Uterus (tissue), 4 donors: ENCODE data around the gene ABCA1. TPM values are rescaled to one million over a fixed set of nuclear protein-coding genes. Genes with fewer than 3 reads are reported as not detected.

Experiments used
- DNase-seq, 2 donors: peaks; one replicate each; pipeline ENCODE4 v3.0.0-alpha.2; 2019 to 2020
- H3K27ac ChIP-seq, 2 donors: fragments of 200-600 bp; sonication (generic); 1 replicate in 1 of 2; 2 replicates in 1 of 2; pipeline ENCODE4 v1.5.1; 2016 to 2018
- H3K27me3 ChIP-seq, 2 donors: fragments of 200-600 bp; sonication (generic); one replicate each; pipeline ENCODE4 v1.5.1; 2018 to 2019; ENCODE audit warnings: control low read depth in 1 of 2
- H3K36me3 ChIP-seq, 2 donors: fragments of 200-600 bp; sonication (generic); one replicate each; pipeline ENCODE4 v1.5.1; 2019; ENCODE audit warnings: control low read depth in 1 of 2
- H3K4me1 ChIP-seq, 2 donors: fragments of 200-600 bp; sonication (generic); one replicate each; pipeline ENCODE4 v1.5.1; 2018 to 2019; ENCODE audit warnings: control low read depth in 1 of 2
- H3K4me3 ChIP-seq, 2 donors: fragments of 200-600 bp; sonication (generic); 1 replicate in 1 of 2; 2 replicates in 1 of 2; pipeline ENCODE4 v1.5.1; 2018 to 2019; ENCODE audit warnings: mild to moderate bottlenecking in 1 of 2
- H3K9me3 ChIP-seq, 2 donors: fragments of 200-600 bp; sonication (generic); one replicate each; pipeline ENCODE4 v1.5.1; 2019; ENCODE audit warnings: control low read depth in 1 of 2
- POLR2A ChIP-seq, 2 donors: fragments of 450-650 bp; IDR thresholded peaks; one replicate each; pipeline ENCODE4 v1.6.1; 2016; ENCODE audit warnings: antibody characterized with exemption in 2 of 2, mild to moderate bottlenecking in 1 of 2, moderate library complexity in 1 of 2
- intact Hi-C: fragments of 100-400 bp; cut with DNase I; formaldehyde crosslinking; loops from one replicate; pipeline ENCODE4 v1.15.1; 2023; ENCODE audit warnings: low total_unique reads
- total RNA-seq, 4 donors: library from RNA; depleted of rRNA in 3 of 4; stranded (reverse); fragments of >200 nt in 3 of 4; gene quantifications; one replicate each; pipeline versions ENCODE4 v1.1.0 to v1.2.4, GENCODE V29; 2014 to 2023
- TF ChIP-seq, protein P1 (sequence below), 4 experiments: fragments of 200-600 bp in 2 of 4; fragments of 450-650 bp in 2 of 4; sonication (generic) in 2 of 4; IDR thresholded peaks; one replicate each; pipeline ENCODE4 v1.5.1; 2016 to 2019; ENCODE audit warnings: antibody characterized with exemption in 4 of 4, mild to moderate bottlenecking in 2 of 4, moderate library complexity in 1 of 4
- donor health status: DM: yes; HTN: yes; CAD: no.

Gene ABCA1
- total RNA-seq, 4 donors from 2014 or later: 13.8 to 43.3 (median 25.9) TPM

DNA sequence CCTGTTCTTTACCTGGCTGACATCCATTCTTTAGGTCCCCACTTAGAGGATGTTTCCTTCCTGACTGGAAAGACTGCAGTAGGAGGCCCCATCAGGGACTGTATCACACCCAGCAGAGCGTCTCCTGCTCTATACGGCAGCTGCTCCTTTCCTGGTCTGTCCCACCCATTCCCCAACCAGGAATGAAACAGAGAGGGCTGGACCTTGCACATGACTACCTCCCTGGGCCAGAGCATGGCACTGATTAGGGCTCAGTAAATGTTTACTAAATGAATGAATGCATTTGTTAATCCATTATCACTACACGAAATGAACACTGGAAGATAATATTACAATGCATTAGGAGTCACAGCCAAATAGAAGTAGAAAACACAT lies 76.4 kb downstream of the ABCA1 start:
- no peaks in the 10 kb centered on the region for H3K27me3 ChIP-seq

DNA sequence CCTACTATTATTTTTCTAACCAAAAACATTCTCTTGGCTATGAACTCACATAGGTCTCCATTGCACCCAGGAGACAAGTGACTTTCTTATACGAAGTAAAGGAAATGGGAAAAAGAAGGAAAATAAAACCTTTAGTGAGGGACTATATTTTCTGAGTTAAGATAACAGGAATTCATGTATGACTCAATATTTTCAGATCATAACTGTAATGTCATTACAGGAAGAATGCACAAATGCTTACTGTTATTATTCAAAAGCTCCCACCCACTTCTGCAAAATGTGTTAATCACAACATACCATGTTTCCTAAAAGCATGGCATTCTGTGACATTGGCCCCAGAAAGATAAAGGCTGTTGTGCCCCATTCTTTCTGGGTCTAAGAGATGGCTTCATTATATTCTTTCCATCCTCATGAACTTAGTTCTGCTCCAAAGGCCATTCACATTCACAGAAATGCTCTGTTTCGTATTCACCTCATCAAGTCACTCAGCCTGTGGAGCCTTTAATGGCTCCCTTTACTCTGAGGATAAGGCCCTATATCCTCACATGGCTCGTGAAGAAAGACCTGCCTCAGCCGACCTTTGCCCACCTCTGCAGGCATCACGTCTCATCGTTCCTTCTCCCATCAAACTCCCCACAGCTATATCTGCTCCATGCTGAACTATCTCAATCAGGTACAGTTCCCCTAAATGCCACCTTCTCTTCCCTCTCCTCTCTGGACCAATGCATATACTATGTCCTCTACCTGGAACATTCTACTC lies 77.0 kb downstream of the ABCA1 start:
- intact Hi-C loops: no loop called here
- Histone ChIP-seq H3K27me3 (no peaks in the 10 kb centered on the region), H3K9me3 (no peaks in the 10 kb centered on the region), H3K4me1 (no peaks in the 10 kb centered on the region), H3K27ac (no peak overlapping the region), H3K36me3 (no peaks in the 10 kb centered on the region), H3K4me3 (no peak overlapping the region)
- DNase-seq: no peak
- TF ChIP-seq, protein P1, sequence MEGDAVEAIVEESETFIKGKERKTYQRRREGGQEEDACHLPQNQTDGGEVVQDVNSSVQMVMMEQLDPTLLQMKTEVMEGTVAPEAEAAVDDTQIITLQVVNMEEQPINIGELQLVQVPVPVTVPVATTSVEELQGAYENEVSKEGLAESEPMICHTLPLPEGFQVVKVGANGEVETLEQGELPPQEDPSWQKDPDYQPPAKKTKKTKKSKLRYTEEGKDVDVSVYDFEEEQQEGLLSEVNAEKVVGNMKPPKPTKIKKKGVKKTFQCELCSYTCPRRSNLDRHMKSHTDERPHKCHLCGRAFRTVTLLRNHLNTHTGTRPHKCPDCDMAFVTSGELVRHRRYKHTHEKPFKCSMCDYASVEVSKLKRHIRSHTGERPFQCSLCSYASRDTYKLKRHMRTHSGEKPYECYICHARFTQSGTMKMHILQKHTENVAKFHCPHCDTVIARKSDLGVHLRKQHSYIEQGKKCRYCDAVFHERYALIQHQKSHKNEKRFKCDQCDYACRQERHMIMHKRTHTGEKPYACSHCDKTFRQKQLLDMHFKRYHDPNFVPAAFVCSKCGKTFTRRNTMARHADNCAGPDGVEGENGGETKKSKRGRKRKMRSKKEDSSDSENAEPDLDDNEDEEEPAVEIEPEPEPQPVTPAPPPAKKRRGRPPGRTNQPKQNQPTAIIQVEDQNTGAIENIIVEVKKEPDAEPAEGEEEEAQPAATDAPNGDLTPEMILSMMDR (IDR thresholded peaks at IDR 0.05): no peak
- TF ChIP-seq POLR2A (IDR thresholded peaks at IDR 0.05): no peak

More for the DNA sequence above, 76.4 kb downstream of the ABCA1 start:
- Histone ChIP-seq H3K27ac (no peak overlapping the region), H3K4me3 (no peak overlapping the region), H3K9me3 (no peaks in the 10 kb centered on the region), H3K36me3 (no peaks in the 10 kb centered on the region), H3K4me1 (no peaks in the 10 kb centered on the region)
- no peak for DNase-seq
- TF ChIP-seq POLR2A (IDR thresholded peaks at IDR 0.05): no peak
- TF ChIP-seq, protein P1 (IDR thresholded peaks at IDR 0.05): no peak
- intact Hi-C loops: no loop called here

- H3K36me3 ChIP-seq: no peaks in the 10 kb centered on the region
Measured at GRCh38 chr9:104849023-104849422, 78.9 kb downstream of the ABCA1 start.

GRCh38 chr9:104844710-104845109 lies 83.2 kb downstream of the ABCA1 start:
- H3K27ac ChIP-seq: no peak overlapping the region
- H3K36me3 ChIP-seq: no peaks in the 10 kb centered on the region
- intact Hi-C loops: no loop called here
- TF ChIP-seq POLR2A (IDR thresholded peaks at IDR 0.05): no peak
- TF ChIP-seq, protein P1 (IDR thresholded peaks at IDR 0.05): no peak
- H3K9me3 ChIP-seq: no peaks in the 10 kb centered on the region
- DNase-seq: no peak
- H3K4me3 ChIP-seq: no peak overlapping the region
- H3K4me1 ChIP-seq: no peaks in the 10 kb centered on the region
- H3K27me3 ChIP-seq: no peaks in the 10 kb centered on the region

More at GRCh38 chr9:104849023-104849422, 78.9 kb downstream of the ABCA1 start:
- Histone ChIP-seq H3K4me1 (no peaks in the 10 kb centered on the region), H3K9me3 (no peaks in the 10 kb centered on the region), H3K4me3 (no peak overlapping the region), H3K27ac (no peak overlapping the region), H3K27me3 (no peaks in the 10 kb centered on the region)
- intact Hi-C loops: no loop called here
- DNase-seq: no peak
- TF ChIP-seq, protein P1 (IDR thresholded peaks at IDR 0.05): no peak
- TF ChIP-seq POLR2A (IDR thresholded peaks at IDR 0.05): no peak

DNA sequence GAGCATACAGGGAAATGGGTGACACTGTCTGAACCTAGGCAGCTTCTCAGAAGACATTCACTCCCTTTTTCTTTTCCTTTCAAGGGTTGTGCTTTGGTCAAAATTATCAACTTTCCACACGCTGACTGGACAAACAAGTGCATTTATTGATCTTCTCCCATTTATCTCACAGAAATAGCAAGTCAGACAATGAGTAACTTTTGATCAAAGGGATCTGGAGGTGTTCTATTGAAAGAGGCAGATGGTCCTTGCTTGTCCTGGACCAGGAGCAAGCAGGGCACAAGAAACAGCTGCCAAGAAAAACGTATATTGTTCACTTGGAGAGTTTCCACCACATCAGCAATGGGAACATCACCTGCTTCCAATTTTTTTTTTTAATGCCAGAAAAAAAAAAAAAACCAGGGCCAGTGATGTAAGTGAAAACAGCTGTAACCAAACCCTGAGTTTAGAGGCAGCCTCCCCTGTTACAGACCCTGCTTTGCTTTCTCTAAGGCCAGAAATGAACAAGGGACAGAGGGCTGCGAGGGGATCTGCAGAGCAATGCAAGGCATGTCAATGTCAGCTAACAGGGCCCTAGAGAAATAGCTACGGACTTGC lies 84.2 kb downstream of the ABCA1 start:
- intact Hi-C loops: no loop called here
- Histone ChIP-seq H3K27me3 (no peaks in the 10 kb centered on the region), H3K27ac (no peak overlapping the region), H3K9me3 (no peaks in the 10 kb centered on the region), H3K4me3 (no peak overlapping the region), H3K36me3 (no peaks in the 10 kb centered on the region), H3K4me1 (no peaks in the 10 kb centered on the region)
- DNase-seq: no peak
- TF ChIP-seq POLR2A (IDR thresholded peaks at IDR 0.05): no peak
- TF ChIP-seq, protein P1 (IDR thresholded peaks at IDR 0.05): no peak
